Neural cell (in vitro differentiated cells): ENCODE data around the gene CCIN. TPM values are rescaled to one million over a fixed set of nuclear protein-coding genes. Genes with fewer than 3 reads are reported as not detected.

Source experiments
- H2AFZ ChIP-seq: fragments of 200-600, 300-800 bp; sonication (generic), shearing (Covaris generic); 2 replicates; pipeline ENCODE4 v1.6.0; 2014; ENCODE audit warnings: low read depth, mild to moderate bottlenecking, antibody characterized with exemption, low read length, moderate library complexity
- H3F3A ChIP-seq: fragments of 200-600 bp; shearing (Covaris generic); 2 replicates; pipeline ENCODE4 v1.6.1; 2016; ENCODE audit warnings: mild to moderate bottlenecking, moderate library complexity, mixed read lengths, antibody characterized with exemption, low read length; ENCODE audit not compliant: insufficient read depth, poor library complexity, severe bottlenecking
- H3K27ac ChIP-seq: fragments of 200-600, 300-800 bp; sonication (generic), shearing (Covaris generic); 2 replicates; pipeline ENCODE4 v1.5.1; 2014; ENCODE audit warnings: mild to moderate bottlenecking, low read length, moderate library complexity
- H3K27me3 ChIP-seq: fragments of 300-800, 200-600 bp; sonication (generic), shearing (Covaris generic); 2 replicates; pipeline ENCODE4 v1.6.0; 2014; ENCODE audit warnings: mild to moderate bottlenecking, low read depth, low read length, moderate library complexity; ENCODE audit not compliant: insufficient read depth
- H3K36me3 ChIP-seq: fragments of 300-800, 200-600 bp; sonication (generic), shearing (Covaris generic); 2 replicates; pipeline ENCODE4 v1.5.1; 2014; ENCODE audit warnings: mild to moderate bottlenecking, antibody characterized with exemption, low read length, moderate library complexity; ENCODE audit not compliant: insufficient read depth
- H3K4me2 ChIP-seq: fragments of 300-800, 200-600 bp; sonication (generic), shearing (Covaris generic); 2 replicates; pipeline ENCODE4 v1.6.0; 2014; ENCODE audit warnings: mild to moderate bottlenecking, low read length
- H3K4me3 ChIP-seq: fragments of 300-800, 200-600 bp; sonication (generic), shearing (Covaris generic); 2 replicates; pipeline ENCODE4 v1.5.1; 2014; ENCODE audit warnings: mild to moderate bottlenecking, low read length, moderate library complexity
- H3K79me2 ChIP-seq: fragments of 200-600 bp; shearing (Covaris generic); replicated peaks from 2 replicates; pipeline ENCODE4 v1.6.0; 2014; ENCODE audit warnings: mild to moderate bottlenecking, low read length, moderate library complexity; ENCODE audit not compliant: insufficient read depth
- H3K9ac ChIP-seq: fragments of 300-800, 200-600 bp; sonication (generic), shearing (Covaris generic); 2 replicates; pipeline ENCODE4 v1.6.1; 2016; ENCODE audit warnings: mild to moderate bottlenecking, low read length, mixed read lengths
- H3K9me2 ChIP-seq: fragments of 200-600 bp; shearing (Covaris generic); 2 replicates; pipeline ENCODE4 v1.6.1; 2016; ENCODE audit warnings: mild to moderate bottlenecking, low read length, mixed read lengths; ENCODE audit not compliant: insufficient read depth
- H3K9me3 ChIP-seq: fragments of 200-600, 300-800 bp; sonication (generic), shearing (Covaris generic); 2 replicates; pipeline ENCODE4 v1.6.1; 2016; ENCODE audit warnings: mild to moderate bottlenecking, mixed run types, low read length, moderate library complexity, mixed read lengths
- H4K20me1 ChIP-seq: fragments of 200-600 bp; shearing (Covaris generic); 2 replicates; pipeline ENCODE4 v1.6.1; 2016; ENCODE audit warnings: mild to moderate bottlenecking, mixed run types; ENCODE audit not compliant: insufficient read depth
- EP300 ChIP-seq: fragments of 450-650 bp; conservative IDR thresholded peaks from 2 replicates; pipeline ENCODE4 v1.6.1; 2014; ENCODE audit warnings: antibody characterized with exemption, mild to moderate bottlenecking, moderate library complexity; ENCODE audit not compliant: poor library complexity, severe bottlenecking
- EZH2 ChIP-seq: fragments of 200-600, 300-800 bp; shearing (Covaris generic), sonication (generic); IDR thresholded peaks from 2 replicates; pipeline ENCODE4 v1.6.1; 2014; ENCODE audit warnings: antibody characterized with exemption, low read length, borderline replicate concordance, mild to moderate bottlenecking; ENCODE audit not compliant: insufficient read depth, poor library complexity, severe bottlenecking
- MXI1 ChIP-seq: fragments of 450-650 bp; conservative IDR thresholded peaks from 2 replicates; pipeline ENCODE4 v1.6.1; 2014; ENCODE audit warnings: antibody characterized with exemption, mild to moderate bottlenecking; ENCODE audit not compliant: poor library complexity, severe bottlenecking
- POLR2AphosphoS5 ChIP-seq: IDR thresholded peaks from 2 replicates; pipeline ENCODE4 v1.6.1; 2012
- RAD21 ChIP-seq: fragments of 450-650 bp; conservative IDR thresholded peaks from 2 replicates; pipeline ENCODE4 v1.6.1; 2014; ENCODE audit warnings: antibody characterized with exemption, mild to moderate bottlenecking, moderate library complexity
- SMC3 ChIP-seq: fragments of 450-650 bp; conservative IDR thresholded peaks from 2 replicates; pipeline ENCODE4 v1.6.1; 2014; ENCODE audit warnings: antibody characterized with exemption, mild to moderate bottlenecking, moderate library complexity; ENCODE audit not compliant: poor library complexity
- TAF1 ChIP-seq: IDR thresholded peaks from 2 replicates; pipeline ENCODE4 v1.6.1; 2012; ENCODE audit warnings: low read depth
- polyA plus RNA-seq: library from polyadenylated mRNA; depleted of rRNA; stranded (reverse); fragments of >200 nt; gene quantifications from 2 replicates; pipeline ENCODE4 v1.2.3, GENCODE V29; 2014
- TF ChIP-seq, protein P1 (sequence below): fragments of 450-650 bp; IDR thresholded peaks from 2 replicates; pipeline ENCODE4 v1.5.1; 2014; ENCODE audit warnings: antibody characterized with exemption, mild to moderate bottlenecking, moderate library complexity; ENCODE audit not compliant: poor library complexity, severe bottlenecking
- TF ChIP-seq, protein P2 (sequence below): IDR thresholded peaks from 2 replicates; pipeline ENCODE4 v1.6.1; 2012; ENCODE audit warnings: borderline replicate concordance

Gene CCIN
- polyA plus RNA-seq, 1 donor from 2014 or later: not detected

DNA sequence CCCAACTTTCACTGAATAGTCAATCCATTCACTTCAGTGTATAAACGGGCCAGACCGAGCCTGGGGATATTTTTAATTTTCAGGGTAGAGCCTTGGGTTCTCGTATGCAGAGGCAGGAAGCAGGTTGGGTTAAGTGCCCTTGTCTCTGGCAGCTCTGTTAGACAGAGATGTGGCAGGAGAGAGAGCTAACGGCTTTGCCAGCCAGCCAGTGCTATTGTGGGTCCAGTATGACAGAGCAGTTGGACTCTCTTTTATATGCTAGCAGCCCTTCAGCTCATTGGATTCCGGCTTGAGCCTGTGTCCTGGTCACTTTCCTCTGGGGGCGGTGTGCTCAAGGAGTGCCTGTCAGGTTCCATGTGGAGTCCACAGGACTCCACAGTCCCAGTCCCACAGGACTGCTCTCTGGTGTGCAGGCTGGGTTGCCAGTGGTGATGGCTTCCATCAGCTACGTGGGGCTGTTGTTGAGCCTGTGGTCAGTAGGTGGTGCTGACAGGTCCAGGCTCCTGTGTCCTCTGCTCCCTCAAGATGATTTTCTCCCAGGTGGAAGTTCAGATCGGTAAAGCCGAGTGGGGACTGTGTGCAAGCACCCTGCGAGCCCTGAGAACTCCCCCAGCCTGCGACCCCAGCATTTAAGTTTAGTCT, 35.8 kb downstream of the CCIN start:
- TF ChIP-seq, protein P1, sequence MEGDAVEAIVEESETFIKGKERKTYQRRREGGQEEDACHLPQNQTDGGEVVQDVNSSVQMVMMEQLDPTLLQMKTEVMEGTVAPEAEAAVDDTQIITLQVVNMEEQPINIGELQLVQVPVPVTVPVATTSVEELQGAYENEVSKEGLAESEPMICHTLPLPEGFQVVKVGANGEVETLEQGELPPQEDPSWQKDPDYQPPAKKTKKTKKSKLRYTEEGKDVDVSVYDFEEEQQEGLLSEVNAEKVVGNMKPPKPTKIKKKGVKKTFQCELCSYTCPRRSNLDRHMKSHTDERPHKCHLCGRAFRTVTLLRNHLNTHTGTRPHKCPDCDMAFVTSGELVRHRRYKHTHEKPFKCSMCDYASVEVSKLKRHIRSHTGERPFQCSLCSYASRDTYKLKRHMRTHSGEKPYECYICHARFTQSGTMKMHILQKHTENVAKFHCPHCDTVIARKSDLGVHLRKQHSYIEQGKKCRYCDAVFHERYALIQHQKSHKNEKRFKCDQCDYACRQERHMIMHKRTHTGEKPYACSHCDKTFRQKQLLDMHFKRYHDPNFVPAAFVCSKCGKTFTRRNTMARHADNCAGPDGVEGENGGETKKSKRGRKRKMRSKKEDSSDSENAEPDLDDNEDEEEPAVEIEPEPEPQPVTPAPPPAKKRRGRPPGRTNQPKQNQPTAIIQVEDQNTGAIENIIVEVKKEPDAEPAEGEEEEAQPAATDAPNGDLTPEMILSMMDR: no peak
- TF ChIP-seq RAD21 (no peak), SMC3 (no peak), TAF1 (no peak), EP300 (no peak), EZH2 (no peak), MXI1 (no peak), POLR2AphosphoS5 (no peak)
- TF ChIP-seq, protein P2, sequence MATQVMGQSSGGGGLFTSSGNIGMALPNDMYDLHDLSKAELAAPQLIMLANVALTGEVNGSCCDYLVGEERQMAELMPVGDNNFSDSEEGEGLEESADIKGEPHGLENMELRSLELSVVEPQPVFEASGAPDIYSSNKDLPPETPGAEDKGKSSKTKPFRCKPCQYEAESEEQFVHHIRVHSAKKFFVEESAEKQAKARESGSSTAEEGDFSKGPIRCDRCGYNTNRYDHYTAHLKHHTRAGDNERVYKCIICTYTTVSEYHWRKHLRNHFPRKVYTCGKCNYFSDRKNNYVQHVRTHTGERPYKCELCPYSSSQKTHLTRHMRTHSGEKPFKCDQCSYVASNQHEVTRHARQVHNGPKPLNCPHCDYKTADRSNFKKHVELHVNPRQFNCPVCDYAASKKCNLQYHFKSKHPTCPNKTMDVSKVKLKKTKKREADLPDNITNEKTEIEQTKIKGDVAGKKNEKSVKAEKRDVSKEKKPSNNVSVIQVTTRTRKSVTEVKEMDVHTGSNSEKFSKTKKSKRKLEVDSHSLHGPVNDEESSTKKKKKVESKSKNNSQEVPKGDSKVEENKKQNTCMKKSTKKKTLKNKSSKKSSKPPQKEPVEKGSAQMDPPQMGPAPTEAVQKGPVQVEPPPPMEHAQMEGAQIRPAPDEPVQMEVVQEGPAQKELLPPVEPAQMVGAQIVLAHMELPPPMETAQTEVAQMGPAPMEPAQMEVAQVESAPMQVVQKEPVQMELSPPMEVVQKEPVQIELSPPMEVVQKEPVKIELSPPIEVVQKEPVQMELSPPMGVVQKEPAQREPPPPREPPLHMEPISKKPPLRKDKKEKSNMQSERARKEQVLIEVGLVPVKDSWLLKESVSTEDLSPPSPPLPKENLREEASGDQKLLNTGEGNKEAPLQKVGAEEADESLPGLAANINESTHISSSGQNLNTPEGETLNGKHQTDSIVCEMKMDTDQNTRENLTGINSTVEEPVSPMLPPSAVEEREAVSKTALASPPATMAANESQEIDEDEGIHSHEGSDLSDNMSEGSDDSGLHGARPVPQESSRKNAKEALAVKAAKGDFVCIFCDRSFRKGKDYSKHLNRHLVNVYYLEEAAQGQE: no peak
- Histone ChIP-seq H4K20me1 (no peaks in the 10 kb centered on the region), H3K79me2 (no peaks in the 10 kb centered on the region), H2AFZ (no peak overlapping the region), H3K27ac (no peak overlapping the region), H3K9me2 (no peaks in the 10 kb centered on the region), H3F3A (no peaks in the 10 kb centered on the region), H3K36me3 (peaks cover 6% of the 10 kb centered on the region), H3K4me3 (no peak overlapping the region), H3K9ac (no peak overlapping the region), H3K9me3 (no peaks in the 10 kb centered on the region), H3K4me2 (no peak overlapping the region), H3K27me3 (no peaks in the 10 kb centered on the region)

GRCh38 chr9:36207016-36207415, 37.8 kb downstream of the CCIN start:
- H3K36me3 ChIP-seq: peaks cover 10% of the 10 kb centered on the region
- no peaks in the 10 kb centered on the region for H4K20me1 ChIP-seq
- no peaks in the 10 kb centered on the region for H3K27me3 ChIP-seq
- H3F3A ChIP-seq: no peaks in the 10 kb centered on the region
- H3K4me2 ChIP-seq: no peak overlapping the region
- H3K9me2 ChIP-seq: no peaks in the 10 kb centered on the region
- TF ChIP-seq, protein P1: no peak
- TF ChIP-seq TAF1 (no peak), EP300 (no peak), RAD21 (no peak), MXI1 (no peak), EZH2 (no peak), POLR2AphosphoS5 (no peak)
- TF ChIP-seq, protein P2: no peak
- H3K4me3 ChIP-seq: no peak overlapping the region
- no peak overlapping the region for H2AFZ ChIP-seq
- H3K9ac ChIP-seq: no peak overlapping the region
- no peaks in the 10 kb centered on the region for H3K9me3 ChIP-seq
- no peaks in the 10 kb centered on the region for H3K79me2 ChIP-seq
- H3K27ac ChIP-seq: no peak overlapping the region
